KG1 (cell line): ENCODE measurements around the gene GSTO2.

ENCODE experiments used
- DNase-seq: peaks from one replicate; lab custom pipeline; 2025; lab: John Stamatoyannopoulos, UW

The GSTO2 gene

DNA sequence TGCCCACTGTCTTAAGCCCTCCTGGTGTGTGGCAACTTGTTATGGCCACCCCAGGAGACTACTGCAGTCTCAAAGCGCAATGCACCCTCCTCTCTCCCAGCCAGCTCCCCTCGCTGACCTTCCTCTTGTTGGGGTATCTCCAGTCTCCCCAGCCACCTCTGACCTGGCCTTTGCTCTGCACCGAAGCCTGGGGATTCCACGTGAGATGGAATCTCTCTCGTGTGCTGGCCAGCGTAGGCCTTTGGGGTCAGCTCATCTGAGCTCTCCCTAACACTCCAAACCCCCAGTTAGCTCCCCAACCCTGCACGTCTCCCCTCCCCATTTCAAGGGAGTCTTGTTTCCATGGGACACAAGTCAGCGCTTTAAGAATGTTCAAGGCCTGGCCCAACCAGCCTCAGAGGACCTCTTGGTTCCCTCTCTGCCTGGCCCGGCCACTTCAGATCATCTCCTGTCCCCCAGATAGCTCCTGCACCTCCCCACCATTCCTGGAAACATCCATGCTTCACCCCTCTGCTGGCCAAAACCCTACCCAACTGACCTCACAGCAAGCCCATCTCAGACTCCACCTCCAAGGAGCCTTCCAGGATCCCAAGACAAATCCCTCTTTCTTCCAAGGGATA lies 58.1 kb downstream of the GSTO2 start:
- no peak for DNase-seq

DNA sequence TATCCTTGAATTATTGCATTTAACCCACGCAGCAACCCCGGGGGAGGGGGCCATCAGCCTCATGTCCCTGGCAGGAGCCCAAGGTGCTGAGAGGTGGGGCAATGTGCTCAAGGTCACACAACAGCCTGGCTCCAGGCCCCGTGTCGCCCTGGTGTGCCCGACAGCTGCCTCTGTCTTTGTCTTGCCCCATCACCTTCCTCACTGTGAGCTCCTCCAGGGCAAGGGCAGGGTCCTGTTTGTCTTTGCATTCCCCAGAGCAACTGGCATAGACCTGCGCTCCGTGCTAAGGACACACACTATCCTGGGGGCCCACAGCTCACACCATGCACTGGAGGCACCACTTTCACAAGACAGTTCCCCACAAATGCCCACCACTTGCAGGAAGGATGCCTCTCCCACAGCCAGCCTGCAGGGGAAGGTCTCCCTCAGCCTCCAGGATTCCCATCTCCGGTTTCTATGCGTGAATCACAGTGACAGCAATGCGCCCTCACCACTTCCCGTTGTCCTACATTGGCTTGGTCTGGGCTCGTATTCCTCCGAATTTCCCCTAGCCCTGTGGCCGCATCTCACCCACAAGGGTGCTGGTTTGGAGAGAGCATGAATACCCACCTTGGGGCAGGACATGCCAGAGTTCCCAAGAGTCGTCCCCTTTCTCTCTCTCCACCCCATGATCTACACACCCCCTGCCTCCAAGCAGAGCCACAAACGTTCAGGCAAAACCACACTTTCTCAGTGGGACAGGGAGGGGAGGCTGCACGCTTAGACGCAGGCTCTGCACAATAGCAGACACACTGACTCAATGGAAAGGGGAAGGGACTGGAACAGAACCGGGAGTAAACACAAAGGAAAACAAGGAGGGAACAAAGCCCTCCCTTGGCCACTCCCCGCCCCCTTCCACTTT lies 59.0 kb downstream of the GSTO2 start:
- no peak for DNase-seq

DNA sequence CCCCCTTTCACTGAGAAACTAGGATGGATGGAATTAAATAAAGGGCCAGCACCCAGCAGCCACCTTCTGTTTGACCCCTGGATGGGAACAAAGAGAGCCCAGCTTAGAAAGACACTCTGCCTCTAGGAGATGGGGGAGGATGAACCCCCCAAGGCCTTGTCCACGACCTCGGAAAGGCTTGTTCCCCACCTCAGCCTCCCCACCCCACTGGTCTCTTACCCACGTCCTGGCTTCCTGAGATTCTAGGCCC lies 59.6 kb downstream of the GSTO2 start:
- no peak for DNase-seq

DNA sequence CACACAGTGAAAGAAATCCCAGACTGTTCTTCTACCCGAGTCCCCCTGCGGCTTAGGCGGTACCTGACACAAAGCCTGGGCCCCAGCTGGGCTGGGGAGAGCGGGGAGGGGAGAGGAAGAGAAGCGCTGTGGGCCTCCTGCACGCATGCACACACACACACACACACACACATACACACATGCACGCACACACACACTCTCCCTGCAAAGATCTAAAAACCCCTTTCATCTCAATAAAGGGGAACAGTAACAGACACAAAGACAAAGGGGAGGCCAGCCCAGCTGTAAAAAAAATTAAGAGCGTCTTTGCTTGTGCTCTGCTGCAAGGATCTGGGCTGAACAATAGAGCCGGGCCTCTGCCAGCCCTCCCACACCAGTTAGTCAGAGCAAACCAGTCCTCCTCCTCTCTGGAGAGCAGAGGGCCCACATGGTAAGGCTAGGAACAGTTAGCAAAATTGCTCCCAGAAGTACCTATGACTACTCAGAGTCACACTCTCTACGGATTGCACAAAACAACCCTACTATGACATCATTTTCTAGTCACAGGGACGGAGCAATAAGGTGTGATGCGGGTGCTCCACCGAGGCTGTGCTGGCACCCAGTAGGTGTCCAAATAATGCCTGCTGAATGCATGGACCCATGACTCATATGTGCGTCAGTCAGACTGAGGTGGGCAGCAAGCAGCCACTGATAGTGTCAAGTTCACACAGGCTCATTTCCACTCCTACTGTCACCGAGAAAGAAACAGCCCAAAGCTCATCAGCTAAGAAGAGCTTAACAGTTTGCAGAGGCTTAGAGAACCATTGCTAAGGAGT lies 60.1 kb downstream of the GSTO2 start:
- DNase-seq: peak; percentile 81

DNA sequence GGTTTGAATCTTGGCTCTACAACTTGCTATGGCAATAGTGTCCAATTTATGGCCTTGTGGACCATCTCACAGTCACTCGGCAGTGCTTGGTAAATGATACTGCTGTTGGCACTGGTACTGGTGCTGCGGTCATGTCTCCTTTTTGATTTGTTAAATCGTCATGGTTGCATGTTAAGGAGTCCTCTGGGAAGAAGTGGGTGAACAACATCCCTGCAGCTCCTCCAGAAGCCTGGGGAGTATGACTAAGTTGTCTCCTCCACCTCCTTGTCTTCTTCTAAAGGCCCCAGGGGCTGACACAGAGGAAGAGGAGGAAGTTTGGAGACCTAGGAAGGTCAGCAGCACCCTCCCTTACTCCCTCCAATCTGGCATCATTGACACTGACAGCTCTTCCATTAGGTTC lies 60.8 kb downstream of the GSTO2 start:
- DNase-seq: no peak

DNA sequence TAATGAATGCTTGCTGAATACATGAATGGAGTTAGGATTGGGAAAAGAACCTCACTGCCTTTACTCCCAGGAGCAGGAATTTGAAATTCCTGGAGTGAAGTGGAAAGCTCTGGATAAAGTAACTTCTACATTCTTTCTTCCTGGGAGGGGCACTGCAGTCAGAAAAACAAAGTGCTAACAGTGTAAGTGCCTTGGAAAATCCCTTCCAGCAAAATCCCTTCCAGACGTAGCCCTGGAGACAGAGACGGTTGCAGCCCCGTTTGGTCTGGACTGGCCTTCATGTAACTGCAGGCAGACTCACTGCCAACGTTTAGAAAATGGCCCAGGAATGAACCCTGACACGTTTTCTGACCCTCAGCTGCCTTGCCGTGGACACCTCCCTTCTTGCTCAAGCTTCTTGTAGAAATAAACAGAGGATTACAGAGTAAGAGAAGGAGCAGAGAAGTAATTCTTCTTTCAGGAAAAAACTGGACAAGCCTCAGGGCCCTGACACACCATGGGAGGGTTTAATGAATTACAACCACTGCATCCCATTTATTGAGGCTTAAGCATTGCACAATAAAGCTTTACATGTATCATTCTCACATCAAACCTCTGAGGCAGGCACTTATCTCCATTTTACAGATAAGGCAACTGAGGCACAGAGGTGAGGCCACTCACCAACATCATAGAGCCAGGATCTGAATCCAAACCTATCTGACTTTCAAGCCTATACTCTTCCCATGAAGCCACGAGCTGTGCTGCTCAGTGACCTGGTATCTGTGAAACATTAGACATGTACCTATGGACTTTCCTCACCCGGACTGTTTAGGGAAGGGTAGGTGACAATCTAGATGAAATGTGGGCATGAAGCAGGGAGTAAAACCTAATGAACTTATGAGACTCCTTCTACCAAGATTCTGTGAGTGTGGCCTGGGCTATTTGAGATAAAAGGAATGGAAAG lies 61.5 kb downstream of the GSTO2 start:
- DNase-seq: no peak

DNA sequence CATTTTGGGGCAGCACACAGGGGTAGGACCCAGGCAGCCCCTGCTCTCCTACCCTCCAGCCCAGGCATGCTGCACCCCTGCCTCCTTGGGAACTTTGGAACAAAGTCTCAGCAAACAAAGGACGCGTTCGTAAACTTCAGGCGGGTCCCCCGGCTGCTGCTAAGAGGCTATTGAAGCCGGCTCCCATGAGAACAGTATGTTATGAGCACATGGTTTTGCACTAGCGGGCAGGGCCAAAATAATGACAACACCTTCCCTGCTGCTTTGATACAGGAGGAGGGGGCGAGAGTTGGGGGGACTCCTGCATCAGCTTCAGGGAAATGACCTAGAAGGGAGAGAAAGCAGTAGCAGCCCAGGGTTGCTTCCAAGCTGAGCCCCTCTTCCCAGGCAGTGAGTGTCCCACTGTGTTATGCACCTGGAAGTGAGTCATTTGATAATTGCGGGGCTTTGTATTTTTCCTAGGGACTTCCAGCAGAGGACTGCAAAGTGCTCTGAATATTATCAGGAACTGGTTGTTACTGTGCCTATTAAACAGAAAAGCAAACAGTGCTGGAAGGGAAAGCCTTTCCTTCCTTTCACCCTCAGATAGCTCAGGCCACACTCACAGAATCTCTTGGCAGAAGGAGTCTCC lies 62.3 kb downstream of the GSTO2 start:
- DNase-seq: no peak

DNA sequence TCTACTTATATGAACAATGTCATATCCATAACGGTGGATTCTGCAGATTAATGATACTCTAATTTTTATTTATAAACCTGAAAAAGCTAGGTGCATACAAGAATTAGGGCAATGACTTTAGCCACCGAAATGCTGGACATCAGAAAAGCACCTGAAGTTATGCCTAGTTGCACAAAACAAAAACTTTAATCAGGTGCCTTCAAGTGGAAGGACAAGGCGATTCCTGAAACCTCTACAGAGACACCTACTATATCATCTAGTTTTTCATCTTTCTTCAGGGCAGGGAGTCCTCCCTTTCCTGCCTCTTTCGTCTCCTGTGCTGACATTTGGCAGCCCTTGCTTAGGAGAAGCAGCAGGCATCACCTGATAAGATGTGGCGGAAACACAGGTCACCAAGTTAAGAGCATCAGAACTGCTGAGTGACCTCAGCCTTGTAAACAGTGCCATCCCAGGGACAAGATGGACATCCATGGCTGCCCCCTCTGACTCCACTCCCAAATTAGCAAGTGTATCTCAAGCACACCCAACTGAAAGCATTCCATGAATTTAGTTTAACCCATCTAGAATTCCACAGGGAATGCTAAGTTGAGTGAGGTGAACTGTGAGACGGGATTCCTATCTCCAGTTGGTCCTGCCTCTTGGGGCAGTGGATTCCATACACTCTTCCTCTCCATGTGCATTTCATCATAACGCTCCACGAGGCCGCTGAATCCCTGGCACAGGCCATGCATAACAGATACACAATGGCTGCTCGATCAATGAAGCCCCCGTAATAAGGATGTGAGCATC lies 63.5 kb downstream of the GSTO2 start:
- no peak for DNase-seq

DNA sequence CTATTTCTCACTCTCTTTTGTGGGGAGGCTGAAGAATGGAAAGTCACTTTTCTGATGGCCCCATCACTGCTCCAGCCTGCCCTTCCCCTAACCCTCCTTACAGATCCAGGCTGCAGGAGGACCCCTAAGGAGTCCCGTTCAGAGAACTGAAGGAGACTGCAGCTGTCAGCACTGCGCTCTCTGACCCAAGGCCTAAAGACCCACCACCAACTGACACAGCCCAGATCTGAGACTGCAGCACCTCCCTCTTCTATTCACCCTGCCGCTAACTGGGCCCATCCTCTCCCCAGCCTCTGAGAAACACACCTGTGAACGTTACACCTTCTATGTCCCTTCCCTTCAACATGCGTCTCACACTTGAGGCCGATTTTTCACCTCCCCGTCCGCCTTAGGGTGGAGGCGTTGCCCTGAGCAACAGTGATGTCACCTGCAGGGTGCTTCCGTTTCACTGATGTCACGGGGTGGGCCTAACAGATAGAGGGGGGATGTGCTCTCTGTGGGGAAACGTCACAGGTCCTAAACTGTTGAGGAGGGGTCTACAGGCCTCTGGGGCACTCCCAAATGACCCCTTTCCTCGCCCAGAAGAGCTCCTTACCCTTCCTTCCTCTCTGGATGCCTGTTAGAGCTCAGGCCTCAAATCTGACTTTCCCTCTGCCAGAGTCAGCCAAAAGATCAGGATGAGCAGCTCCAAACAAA lies 64.2 kb downstream of the GSTO2 start:
- no peak for DNase-seq

DNA sequence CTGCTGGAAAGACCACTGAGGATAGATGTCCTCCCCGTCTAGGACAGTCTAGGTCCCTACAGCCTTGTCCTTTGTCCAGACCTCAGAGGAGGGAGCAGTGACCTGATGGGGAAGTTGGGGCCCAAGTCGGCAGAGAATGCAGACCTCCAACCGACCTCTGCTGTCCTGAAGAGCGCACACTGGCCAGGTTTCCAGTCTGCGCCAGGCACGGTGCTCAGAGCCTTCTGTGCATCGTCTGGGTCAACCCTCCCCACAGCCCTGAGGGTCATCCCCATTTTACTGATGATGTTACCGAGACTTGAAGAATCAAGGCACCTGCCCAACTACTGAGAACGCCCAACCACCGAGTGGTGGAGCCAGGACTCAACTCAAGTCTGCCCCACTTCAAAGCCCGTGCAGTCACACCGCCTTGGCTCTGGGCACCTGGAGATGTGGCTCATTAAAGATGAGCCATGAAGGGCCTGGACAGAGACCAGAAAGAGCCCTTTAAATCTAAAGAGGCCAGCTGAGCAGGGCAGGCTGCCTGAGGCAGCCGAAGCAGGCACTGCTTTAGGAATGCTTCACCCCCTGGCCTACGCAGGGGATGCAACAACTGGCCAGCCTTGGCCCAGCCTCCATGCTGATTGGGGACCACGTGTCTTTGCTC lies 64.9 kb downstream of the GSTO2 start:
- DNase-seq: no peak

DNA sequence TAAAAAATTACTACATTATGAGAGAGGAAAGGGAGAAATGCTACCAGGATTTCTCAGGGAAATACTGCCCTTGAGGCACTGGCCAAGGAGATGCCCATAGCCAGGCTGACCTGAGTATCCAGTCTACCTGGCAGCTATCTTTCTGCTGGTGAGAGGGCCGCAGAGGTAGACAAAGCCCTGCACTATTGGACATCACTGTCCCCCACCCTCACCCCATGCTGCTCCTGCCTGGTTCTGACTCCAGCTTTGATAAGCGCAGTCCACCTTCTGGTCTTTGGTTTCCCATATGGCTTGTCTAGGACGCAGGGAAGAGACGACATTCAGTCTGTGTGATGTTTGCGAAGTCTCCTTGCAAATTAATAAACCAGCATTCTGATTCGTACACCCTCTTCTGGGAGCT lies 65.6 kb downstream of the GSTO2 start:
- no peak for DNase-seq

DNA sequence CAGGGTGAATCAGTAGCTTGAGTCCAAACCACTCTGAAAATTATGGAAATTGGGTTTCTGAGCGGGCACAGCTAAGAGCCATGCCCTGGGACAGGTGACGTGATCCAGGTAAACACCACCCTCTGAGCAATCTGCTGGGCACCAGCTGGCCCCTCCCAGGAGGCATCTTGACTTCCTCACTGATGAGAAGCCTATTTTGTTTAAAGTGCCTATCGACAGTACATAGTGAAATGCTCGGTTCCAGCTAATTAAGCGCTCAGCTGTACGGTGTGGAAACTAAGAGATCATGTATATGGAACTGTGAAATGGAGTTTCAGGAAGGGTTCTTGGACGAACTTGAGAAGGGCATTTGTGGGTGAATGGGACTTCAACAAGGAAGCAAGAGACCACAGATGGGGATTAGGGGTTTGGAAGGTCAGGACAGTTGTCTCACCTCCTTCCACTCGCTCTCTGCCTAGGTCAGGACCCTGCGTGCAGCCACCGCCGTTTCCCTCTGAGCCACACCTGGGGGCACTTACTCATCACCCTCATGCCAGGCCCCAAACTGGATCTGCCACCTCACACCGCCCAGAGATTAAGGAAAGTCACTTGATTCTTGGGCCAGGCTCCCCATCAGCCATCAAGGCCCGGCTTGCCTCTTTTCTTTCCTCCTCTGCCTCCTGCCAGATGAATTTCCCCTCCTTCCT lies 66.1 kb downstream of the GSTO2 start:
- DNase-seq: no peak

DNA sequence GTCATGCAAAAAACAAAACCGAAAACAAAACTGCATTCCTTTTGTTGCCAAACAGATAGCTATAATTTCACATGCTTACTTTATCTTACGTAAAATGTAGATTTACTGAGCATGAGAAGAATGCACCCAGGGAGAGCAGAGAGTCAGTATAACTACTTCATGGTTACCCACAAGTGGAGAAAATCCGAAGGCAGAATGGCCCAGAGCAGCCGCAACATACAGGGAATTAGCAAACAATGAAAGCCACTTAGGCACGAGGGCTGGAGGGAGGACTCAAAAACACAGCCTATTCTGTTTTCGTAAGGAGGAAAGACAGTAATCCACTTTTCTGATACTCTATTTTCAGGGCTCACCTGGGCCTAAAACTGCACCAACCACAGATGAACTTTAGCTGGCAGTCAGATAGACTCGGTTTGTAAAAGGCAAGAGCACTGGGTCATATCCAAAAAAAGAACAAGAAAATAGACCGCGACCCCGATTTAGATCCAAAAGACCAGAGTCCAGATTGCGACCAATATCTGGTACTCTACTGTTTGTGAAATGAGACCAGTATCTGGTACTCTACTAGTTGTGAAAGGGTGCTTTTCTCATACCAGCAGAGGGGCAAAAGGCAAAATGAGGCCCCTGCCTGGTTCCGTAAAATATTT lies 68.0 kb downstream of the GSTO2 start:
- no peak for DNase-seq

DNA sequence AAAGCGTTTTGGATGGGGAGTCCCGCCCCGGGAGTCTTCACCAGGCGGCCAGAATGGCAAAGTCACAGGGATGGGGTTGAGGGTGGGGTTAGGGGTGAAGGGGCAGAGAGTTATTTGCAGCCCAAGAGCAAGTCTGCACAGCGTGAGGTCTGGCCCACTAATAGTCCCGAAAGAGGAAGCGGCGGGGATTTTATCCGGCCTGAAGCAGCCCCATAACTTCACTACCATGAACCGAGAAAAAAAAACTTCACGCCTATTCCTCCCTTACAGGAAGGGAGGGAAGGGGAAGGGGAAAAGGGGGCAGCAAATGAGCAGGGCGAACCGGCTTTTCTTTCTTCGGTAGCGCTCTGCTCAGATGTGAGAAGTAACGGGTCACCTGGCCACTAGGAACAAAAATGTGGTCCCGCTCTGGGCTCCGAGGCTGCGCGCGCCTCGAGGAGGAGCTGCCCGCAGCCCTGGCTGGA lies 68.6 kb downstream of the GSTO2 start:
- DNase-seq: peak; percentile 40

DNA sequence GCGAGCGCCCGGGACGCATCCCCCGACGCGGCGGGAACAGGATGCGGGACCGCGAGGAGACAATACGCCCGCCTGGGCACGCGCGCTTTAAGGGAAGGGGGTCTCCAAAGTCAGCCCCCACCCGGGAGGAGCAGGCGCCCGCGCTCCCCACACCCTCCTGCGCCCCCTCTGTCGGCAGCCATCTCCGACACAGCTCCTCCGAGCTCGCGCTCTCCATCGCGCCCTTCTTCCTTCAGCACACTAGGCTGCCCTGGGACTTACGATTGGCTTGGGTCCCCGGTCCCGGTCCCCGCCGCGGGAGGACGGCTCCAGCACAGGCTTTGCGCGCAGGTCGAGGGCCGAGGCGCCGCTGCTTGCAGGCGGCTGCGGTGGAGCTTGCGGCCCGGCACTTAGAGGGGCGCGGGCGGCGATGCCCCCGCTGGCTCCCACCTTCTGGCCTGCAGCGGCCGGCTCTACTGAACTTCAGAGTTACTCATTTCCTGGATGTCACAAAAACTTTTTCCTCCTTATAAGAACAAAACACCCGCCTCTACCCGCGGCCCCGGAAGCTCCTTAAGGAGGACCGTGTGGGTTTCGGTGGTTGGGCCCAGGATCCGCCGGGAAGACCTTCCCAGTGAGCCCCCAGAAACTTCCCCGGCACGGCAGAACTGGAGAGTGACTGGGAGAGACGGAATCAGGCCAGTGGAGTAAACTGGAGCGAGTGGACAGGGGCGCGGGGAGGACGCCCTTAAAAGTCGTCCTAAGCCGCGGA lies 69.2 kb downstream of the GSTO2 start, which contains the start of gene ITPRIP:
Gene ITPRIP, minus strand, starts transcription at position 481 of the 751 bp plus-strand sequence. CDS start 22,414 bp downstream, outside the sequence.
- DNase-seq: peak; percentile 92

DNA sequence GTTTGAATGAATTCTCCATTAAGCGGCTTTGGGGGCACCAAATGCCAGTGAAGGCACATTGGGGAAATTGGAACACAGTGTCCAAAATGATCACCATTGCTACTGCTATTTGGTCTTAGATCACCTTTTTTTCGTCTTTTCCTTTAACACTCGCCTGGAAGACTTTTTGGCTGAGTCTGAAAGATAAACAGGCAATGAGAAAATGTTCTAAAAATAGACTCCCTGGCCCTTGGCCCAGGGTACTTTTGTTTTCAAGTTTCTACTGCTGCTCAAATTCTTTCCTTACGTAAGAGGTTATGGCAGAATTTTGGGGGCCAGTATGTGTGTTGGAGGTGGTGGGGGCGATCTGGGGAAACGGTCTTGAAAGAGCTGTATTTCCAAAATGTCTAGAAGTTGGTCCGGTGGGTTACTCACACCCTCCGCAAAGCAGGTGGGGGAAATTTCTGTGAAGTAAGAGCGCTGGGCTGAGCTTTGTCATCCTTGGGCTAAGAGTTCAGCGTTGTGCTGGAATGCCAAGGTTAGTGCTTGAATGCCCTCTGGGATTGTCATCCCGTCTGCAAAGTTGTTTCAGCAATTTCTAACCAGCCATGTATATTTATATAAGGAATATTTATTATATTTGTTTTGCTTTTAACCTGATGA lies 70.6 kb downstream of the GSTO2 start:
- DNase-seq: no peak

DNA sequence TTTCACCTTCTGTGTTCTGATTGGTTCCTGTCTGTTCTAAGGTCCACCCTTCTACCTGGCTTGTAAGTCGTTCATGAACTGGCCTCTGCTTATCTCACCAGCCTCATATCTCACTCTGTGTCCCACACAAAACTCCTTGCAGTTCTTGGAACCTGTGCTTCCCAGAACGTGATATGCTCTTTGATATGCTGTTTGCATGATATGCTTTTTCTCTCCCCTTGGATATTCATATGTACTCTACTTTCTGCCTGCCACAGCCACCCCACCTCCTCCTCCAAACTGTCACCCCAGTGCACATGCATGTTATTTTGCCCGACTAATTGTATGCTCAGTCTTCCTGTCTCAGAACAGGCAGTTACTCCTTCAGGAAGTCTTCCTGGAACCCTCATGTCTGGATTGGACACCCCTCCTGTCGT lies 71.1 kb downstream of the GSTO2 start:
- no peak for DNase-seq
